Stimulated activated CD8-positive, alpha-beta memory T cell treated with anti-CD3 and anti-CD28 coated beads, Interleukin-15, amount 100 ng/mL, for 24 hours (primary cell): ENCODE data around the gene CLDN2.
"Not testable (repeated sequence)": the region's sequence is repeated elsewhere in the genome, so short reads cannot be mapped to it uniquely, and the experiment has no call there.

ENCODE experiments used
- DNase-seq: peaks from one replicate; pipeline ENCODE4 v3.0.0-alpha.2; 2020; ENCODE audit warnings: low read depth

Gene CLDN2

DNA sequence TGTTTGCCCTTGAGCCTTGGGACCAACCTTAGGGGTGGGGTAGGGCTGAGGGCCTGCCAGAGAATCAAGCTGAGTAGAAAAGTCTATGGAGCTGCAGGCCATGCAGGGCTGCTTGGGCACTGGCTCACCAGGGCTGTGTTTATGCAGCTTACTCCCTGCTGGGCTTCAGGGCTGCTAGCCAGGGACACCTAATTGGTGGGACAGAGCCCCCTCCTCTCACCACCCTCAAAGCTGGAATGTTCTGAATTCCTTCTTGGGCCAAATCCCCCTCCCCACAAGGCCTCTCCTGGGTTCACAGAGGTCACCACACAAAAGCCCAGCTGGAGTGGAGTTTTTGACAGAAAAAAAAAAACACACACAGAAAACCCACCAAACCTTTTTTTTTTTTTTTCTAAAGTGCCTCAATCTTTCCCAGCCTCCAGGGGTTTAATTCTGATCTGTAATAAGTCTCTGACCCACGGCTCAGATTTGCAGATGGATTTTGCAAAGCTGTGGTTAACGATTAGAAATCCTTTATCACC lies at the start of gene CLDN2:
Gene CLDN2 (plus strand): TSS at position 471 of the 521 bp plus-strand sequence. CDS start 7,827 bp downstream, outside the sequence.
- DNase-seq, result no peak

GRCh38 chrX:106872796-106873195 lies 47.4 kb upstream of the CLDN2 start:
- DNase-seq, result not testable (repeated sequence)

- no peak for DNase-seq
Observed at GRCh38 chrX:106874075-106874474, 46.1 kb upstream of the CLDN2 start.

DNA sequence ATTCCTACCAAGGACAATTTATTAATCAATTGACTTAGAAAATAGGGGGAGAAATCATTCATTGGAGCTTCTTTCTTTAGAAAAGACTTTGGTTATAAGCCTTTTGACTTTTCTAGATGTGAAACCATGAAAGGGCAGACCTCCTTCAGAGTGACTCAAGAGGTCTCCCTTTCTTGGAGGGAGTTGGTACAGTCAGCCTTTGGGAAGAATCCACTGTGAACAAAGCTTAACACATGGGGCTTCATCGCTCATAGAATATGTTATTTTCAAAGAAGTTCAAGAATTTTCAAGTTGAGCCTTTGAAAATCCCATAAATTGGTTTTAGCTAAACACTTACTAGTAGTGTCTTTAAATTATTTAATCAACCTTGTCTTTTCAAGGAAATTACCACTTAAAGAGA lies 45.1 kb upstream of the CLDN2 start:
- DNase-seq, result no peak

- DNase-seq, result no peak
Observed at GRCh38 chrX:106889468-106889867, 30.7 kb upstream of the CLDN2 start.

- DNase-seq, result no peak
Observed at GRCh38 chrX:106891762-106892460, 28.3 kb upstream of the CLDN2 start.

DNA sequence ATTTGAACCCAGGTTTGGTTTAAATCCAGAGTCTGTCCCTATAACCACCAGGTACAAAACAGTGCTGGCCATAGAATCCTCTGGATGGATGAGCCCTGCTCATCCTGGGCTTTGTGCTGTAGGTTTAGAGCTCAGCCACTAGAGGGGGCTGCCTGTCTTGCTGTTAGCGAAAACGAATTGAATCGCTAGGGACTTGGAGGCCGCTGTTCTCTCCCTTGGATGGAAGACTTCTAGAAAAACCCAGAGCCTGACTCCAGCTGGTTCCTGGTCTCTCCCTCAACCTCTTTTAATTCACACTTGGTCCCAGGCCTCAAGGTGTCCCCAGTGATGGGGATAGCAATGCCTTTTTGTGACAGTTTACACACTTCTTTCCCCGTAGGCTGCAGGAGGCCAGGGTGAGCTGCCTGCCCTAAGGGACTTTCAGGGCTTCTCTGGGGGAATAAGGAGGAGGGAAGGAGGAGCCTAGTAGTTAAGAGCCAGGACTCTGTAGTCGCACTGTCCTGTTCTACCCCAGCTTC lies 25.8 kb upstream of the CLDN2 start:
- no peak for DNase-seq

- DNase-seq, result no peak
Observed at GRCh38 chrX:106894978-106895452, 25.2 kb upstream of the CLDN2 start.

GRCh38 chrX:106897259-106897658 lies 22.9 kb upstream of the CLDN2 start:
- no peak for DNase-seq

GRCh38 chrX:106898462-106898861 lies 21.7 kb upstream of the CLDN2 start:
- DNase-seq, result no peak

DNA sequence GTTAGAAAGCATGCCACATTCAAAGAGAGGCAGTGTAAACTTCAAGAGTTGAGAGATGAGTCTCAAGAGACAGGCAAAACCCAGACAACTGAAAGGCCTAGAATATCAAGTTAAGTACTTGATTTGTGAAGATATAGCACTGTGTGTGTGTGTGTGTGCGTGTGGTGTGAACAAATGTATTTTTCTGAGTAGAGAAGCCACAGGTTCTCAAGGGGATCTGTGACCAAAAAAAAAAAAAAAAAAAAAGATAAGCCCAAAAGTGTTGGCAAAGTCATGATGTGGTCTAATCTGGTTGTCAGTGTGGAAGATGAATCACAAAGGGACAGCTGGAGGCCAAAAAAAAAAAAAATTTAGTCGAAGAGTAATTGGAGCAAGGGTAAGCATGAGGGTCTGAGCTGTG lies 20.9 kb upstream of the CLDN2 start:
- DNase-seq, result no peak

- no peak for DNase-seq
Observed at GRCh38 chrX:106899841-106900240, 20.4 kb upstream of the CLDN2 start.

DNA sequence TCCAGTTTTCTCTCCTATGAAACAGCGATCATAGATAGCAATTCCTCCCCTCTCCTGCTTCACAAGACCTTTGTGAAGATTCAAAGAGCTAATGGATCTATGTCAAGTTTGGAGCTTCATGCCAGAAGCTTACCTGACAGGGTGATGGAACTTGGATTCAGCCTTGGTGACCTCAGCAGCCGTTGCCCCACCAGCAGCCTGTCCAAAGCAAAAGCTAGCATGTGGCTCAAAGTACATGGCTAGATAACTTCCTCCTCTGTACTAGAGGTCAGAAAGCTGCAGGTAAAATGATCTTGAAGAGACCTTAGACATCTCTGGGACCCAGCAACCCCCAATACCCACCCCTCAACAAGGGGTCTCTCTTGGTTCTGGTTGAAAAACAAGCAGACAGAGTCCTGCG lies 18.9 kb upstream of the CLDN2 start:
- DNase-seq, result no peak

DNA sequence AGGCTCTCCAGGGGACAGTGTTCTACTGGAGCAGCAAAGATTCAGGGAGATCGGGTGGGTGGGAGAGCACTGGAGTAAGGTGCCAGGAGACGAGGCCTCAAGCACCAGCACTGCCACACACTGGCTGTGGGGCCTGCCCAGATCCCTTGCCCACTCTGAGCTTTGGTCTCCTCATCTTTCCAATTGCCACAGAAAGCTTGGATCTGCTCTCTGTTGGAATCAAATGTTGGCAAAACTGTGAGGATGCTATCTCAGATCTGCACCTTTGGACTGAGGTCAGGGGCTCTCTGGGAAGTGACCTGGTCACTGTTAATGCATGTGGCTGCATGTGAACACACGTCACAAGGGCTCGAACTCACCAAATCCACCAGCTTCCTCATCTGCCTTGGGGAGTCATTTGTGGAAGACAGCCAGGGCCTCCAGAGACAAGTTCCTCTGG lies 18.4 kb upstream of the CLDN2 start:
- no peak for DNase-seq

- DNase-seq, result no peak
Observed at GRCh38 chrX:106902684-106903083, 17.5 kb upstream of the CLDN2 start.

GRCh38 chrX:106903291-106903824 lies 16.8 kb upstream of the CLDN2 start, which contains the start of gene RIPPLY1:
Gene RIPPLY1 (minus strand): TSS chrX:106903341. CDS start chrX:106903287, 54 bp downstream.
- no peak for DNase-seq

GRCh38 chrX:106903856-106904528 lies 16.2 kb upstream of the CLDN2 start:
- DNase-seq, result no peak

DNA sequence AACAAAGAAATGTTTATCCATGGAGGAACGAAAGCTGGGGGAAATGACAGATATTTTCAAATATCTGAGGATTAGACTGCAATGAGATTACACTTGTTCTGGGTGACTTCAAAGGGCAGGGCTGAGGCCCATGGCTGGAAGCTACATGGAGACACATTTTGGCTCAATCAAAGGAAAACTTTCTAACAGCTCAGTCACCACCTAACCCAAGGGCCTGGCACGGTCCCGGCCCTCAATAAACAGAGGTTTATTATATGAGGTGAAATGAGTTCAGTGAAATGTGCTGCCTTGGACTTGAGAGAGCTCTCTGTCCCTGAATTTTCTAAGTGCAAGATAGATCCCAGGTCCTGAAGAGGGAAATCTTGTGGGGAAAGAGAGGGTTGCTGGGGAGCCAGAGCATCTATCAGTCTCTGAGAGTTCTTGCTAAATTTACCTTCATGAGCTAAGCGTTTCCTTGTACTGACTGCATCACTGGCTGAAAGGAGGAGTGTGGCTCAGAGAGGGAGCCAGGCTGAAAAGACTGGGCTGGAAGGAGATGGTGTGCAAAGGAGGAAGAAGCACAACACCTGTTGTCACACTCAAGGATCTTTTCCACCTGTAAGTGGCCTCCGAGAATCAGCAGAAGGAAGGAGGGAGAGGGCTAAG lies 15.0 kb upstream of the CLDN2 start:
- DNase-seq, result no peak

DNA sequence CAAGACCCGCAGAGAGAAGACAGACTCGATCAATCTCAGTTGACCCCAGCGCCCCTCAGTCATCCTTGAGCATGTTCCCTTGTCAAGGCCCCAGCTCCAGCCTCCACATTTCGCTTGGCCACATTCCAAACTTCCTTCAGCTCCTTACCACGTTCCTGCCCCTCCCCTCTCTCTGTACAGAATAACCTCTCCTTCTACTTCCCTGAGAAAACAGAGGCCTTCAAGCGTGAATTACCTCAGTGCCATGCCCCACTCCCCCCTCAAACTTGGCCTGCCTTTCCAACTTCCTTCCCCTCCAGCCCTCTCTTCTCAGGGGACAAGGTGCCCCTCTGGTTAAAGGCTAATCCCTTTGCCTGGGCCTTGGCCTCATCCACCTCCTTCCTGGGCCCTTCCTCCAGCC lies 13.8 kb upstream of the CLDN2 start:
- no peak for DNase-seq

- DNase-seq, result no peak
Observed at GRCh38 chrX:106912864-106913263, 7.3 kb upstream of the CLDN2 start.

- no peak for DNase-seq
Observed at GRCh38 chrX:106917830-106918500, 2.2 kb upstream of the CLDN2 start.

- DNase-seq, result no peak
Observed at GRCh38 chrX:106921637-106922036, 1.4 kb downstream of the CLDN2 start.
